Smooth muscle cell of the brain vasculature (primary cell): Measurements from ENCODE around the gene C21orf58.

Experiments used
- DNase-seq: peaks from one replicate; pipeline ENCODE4 v3.0.0-alpha.2; 2012; ENCODE audit warnings: low read depth, low spot score

C21orf58 gene

GRCh38 chr21:46264046-46264689, 59.5 kb downstream of the C21orf58 start:
- no peak for DNase-seq

GRCh38 chr21:46256501-46256994, 67.1 kb downstream of the C21orf58 start:
- DNase-seq = no peak

GRCh38 chr21:46255758-46256337, 67.8 kb downstream of the C21orf58 start:
- no peak for DNase-seq

GRCh38 chr21:46255166-46255565, 68.5 kb downstream of the C21orf58 start:
- DNase-seq = no peak

GRCh38 chr21:46254208-46254975, 69.3 kb downstream of the C21orf58 start:
- DNase-seq = no peak

- DNase-seq = no peak
Measured at GRCh38 chr21:46253610-46254124, 70.0 kb downstream of the C21orf58 start.

GRCh38 chr21:46252840-46253239, 70.8 kb downstream of the C21orf58 start:
- DNase-seq = no peak
